ENCODE data around the gene CWC27. TPM values are rescaled to one million over a fixed set of nuclear protein-coding genes. Genes with fewer than 3 reads are reported as not detected.
"Not testable (repeated sequence)": the region's sequence is repeated elsewhere in the genome, so short reads cannot be mapped to it uniquely, and the experiment has no call there.

CWC27 gene
- total and polyA plus RNA-seq, 2 experiments from 2014 or later = 16.3 to 51.6 TPM

- no peaks in the 10 kb centered on the region for H3K27me3 ChIP-seq
- H3K36me3 ChIP-seq = no peaks in the 10 kb centered on the region
- DNase-seq (ENCODE audit: low read depth in 1 of 2, low spot score in 1 of 2) = peak; percentile 59 to 82
- H3K4me3 ChIP-seq = no peak overlapping the region
- peaks cover 9% of the 10 kb centered on the region for H3K4me1 ChIP-seq (ENCODE audit: low read depth)
- H3K27ac ChIP-seq = no peak overlapping the region
- no peaks in the 10 kb centered on the region for H3K9me3 ChIP-seq (ENCODE audit: low read depth)
- TF ChIP-seq CTCF (IDR thresholded peaks at IDR 0.05; ENCODE audit: low read depth, low read length) = peak; percentile 63
Measured at GRCh38 chr5:64811050-64811640, 42.4 kb downstream of the CWC27 start.

- Histone ChIP-seq H3K27me3 (no peaks in the 10 kb centered on the region), H3K9me3 (ENCODE audit: low read depth) (no peaks in the 10 kb centered on the region), H3K27ac (no peak overlapping the region), H3K4me3 (no peak overlapping the region), H3K36me3 (no peaks in the 10 kb centered on the region), H3K4me1 (ENCODE audit: low read depth) (peaks cover 11% of the 10 kb centered on the region)
- no peak for DNase-seq (ENCODE audit: low read depth in 1 of 2, low spot score in 1 of 2)
- no peak for TF ChIP-seq CTCF (IDR thresholded peaks at IDR 0.05; ENCODE audit: low read depth, low read length)
Measured at GRCh38 chr5:64814073-64814472, 45.3 kb downstream of the CWC27 start.

- H3K27ac ChIP-seq = no peak overlapping the region
- no peaks in the 10 kb centered on the region for H3K9me3 ChIP-seq (ENCODE audit: low read depth)
- no peak for TF ChIP-seq CTCF (IDR thresholded peaks at IDR 0.05; ENCODE audit: low read depth, low read length)
- H3K27me3 ChIP-seq = no peaks in the 10 kb centered on the region
- DNase-seq (ENCODE audit: low read depth in 1 of 2, low spot score in 1 of 2) = peak in 1 of 2 donors; percentile 9
- H3K4me3 ChIP-seq = no peak overlapping the region
- H3K36me3 ChIP-seq = no peaks in the 10 kb centered on the region
- peaks cover 11% of the 10 kb centered on the region for H3K4me1 ChIP-seq (ENCODE audit: low read depth)
Measured at GRCh38 chr5:64818245-64818644, 49.5 kb downstream of the CWC27 start.

GRCh38 chr5:64819345-64819744, 50.6 kb downstream of the CWC27 start:
- H3K27me3 ChIP-seq; H3K36me3 ChIP-seq; H3K9me3 ChIP-seq (ENCODE audit: low read depth); DNase-seq (ENCODE audit: low read depth in 1 of 2, low spot score in 1 of 2); H3K4me3 ChIP-seq; H3K27ac ChIP-seq: not testable (repeated sequence)
- peaks cover 11% of the 10 kb centered on the region for H3K4me1 ChIP-seq (ENCODE audit: low read depth)

GRCh38 chr5:64822320-64822719, 53.6 kb downstream of the CWC27 start:
- Histone ChIP-seq H3K27me3 (no peaks in the 10 kb centered on the region), H3K36me3 (no peaks in the 10 kb centered on the region), H3K4me3 (no peak overlapping the region), H3K9me3 (ENCODE audit: low read depth) (no peaks in the 10 kb centered on the region), H3K27ac (no peak overlapping the region), H3K4me1 (ENCODE audit: low read depth) (peaks cover 5% of the 10 kb centered on the region)
- TF ChIP-seq CTCF (IDR thresholded peaks at IDR 0.05; ENCODE audit: low read depth, low read length) = no peak
- no peak for DNase-seq (ENCODE audit: low read depth in 1 of 2, low spot score in 1 of 2)

- DNase-seq (ENCODE audit: low read depth in 1 of 2, low spot score in 1 of 2) = no peak
- TF ChIP-seq CTCF (IDR thresholded peaks at IDR 0.05; ENCODE audit: low read depth, low read length) = no peak
- H3K4me1 ChIP-seq (ENCODE audit: low read depth) = no peaks in the 10 kb centered on the region
- no peak overlapping the region for H3K4me3 ChIP-seq
- no peaks in the 10 kb centered on the region for H3K9me3 ChIP-seq (ENCODE audit: low read depth)
- no peaks in the 10 kb centered on the region for H3K27me3 ChIP-seq
- H3K27ac ChIP-seq = no peak overlapping the region
- H3K36me3 ChIP-seq = peaks cover 3% of the 10 kb centered on the region
Measured at GRCh38 chr5:64826541-64826940, 57.8 kb downstream of the CWC27 start.

All from cardiac muscle cell (in vitro differentiated cells and primary cell).